Stimulated activated naive CD4-positive, alpha-beta T cell (primary cell): ENCODE data around the gene RPA1.

Experiments
- DNase-seq, 6 experiments: peaks; one replicate each; lab custom pipeline; 2025; lab: John Stamatoyannopoulos, UW

The RPA1 gene

GRCh38 chr17:1909985-1910384 lies 80.2 kb downstream of the RPA1 start:
- DNase-seq: no peak

GRCh38 chr17:1912146-1912545 lies 82.3 kb downstream of the RPA1 start:
- DNase-seq: no peak

- DNase-seq: no peak
Measured at GRCh38 chr17:1913702-1914101, 83.9 kb downstream of the RPA1 start.

GRCh38 chr17:1914661-1915083 lies 84.9 kb downstream of the RPA1 start:
- no peak for DNase-seq

GRCh38 chr17:1915889-1916288 lies 86.1 kb downstream of the RPA1 start:
- no peak for DNase-seq

GRCh38 chr17:1916316-1916715 lies 86.5 kb downstream of the RPA1 start:
- DNase-seq: no peak

GRCh38 chr17:1916963-1917715 lies 87.3 kb downstream of the RPA1 start:
- no peak for DNase-seq

GRCh38 chr17:1918346-1919162 lies 88.7 kb downstream of the RPA1 start:
- DNase-seq: no peak

- DNase-seq: no peak
Measured at GRCh38 chr17:1919201-1919600, 89.4 kb downstream of the RPA1 start.

GRCh38 chr17:1920948-1921351 lies 91.1 kb downstream of the RPA1 start:
- DNase-seq: no peak

- DNase-seq: no peak
Measured at GRCh38 chr17:1928976-1929375, 99.2 kb downstream of the RPA1 start.

- DNase-seq: no peak
Measured at GRCh38 chr17:1930337-1930645, 100.5 kb downstream of the RPA1 start.

- no peak for DNase-seq
Measured at GRCh38 chr17:1931844-1932579, 102.2 kb downstream of the RPA1 start.

- no peak for DNase-seq
Measured at GRCh38 chr17:1933875-1934715, 104.3 kb downstream of the RPA1 start.

GRCh38 chr17:1934901-1935300 lies 105.1 kb downstream of the RPA1 start:
- DNase-seq: no peak

- no peak for DNase-seq
Measured at GRCh38 chr17:1936766-1937165, 107.0 kb downstream of the RPA1 start.

- no peak for DNase-seq
Measured at GRCh38 chr17:1937461-1937860, 107.7 kb downstream of the RPA1 start.

GRCh38 chr17:1939981-1940809 lies 110.4 kb downstream of the RPA1 start:
- DNase-seq: no peak

- no peak for DNase-seq
Measured at GRCh38 chr17:1940810-1941185, 111.0 kb downstream of the RPA1 start.

GRCh38 chr17:1941272-1942065 lies 111.7 kb downstream of the RPA1 start:
- no peak for DNase-seq
